Activated CD4-positive, alpha-beta T cell treated with anti-CD3 and anti-CD28 coated beads, Interleukin-2, amount 10 ng/mL, durations not matched to agents 24 days and 14 days (primary cell): ENCODE measurements around the gene GIGYF2. TPM values are rescaled to one million over a fixed set of nuclear protein-coding genes. Genes with fewer than 3 reads are reported as not detected.

Experiments
- DNase-seq: peaks from one replicate; pipeline ENCODE4 v3.0.0; 2022
- H3K27ac Mint-ChIP-seq: one replicate; pipeline ENCODE4 v1.8.0; 2022; ENCODE audit warnings: mild to moderate bottlenecking, mixed read lengths
- H3K27me3 Mint-ChIP-seq: one replicate; pipeline ENCODE4 v1.8.0; 2022; ENCODE audit warnings: mixed read lengths
- H3K36me3 Mint-ChIP-seq: one replicate; pipeline ENCODE4 v1.8.0; 2022; ENCODE audit warnings: low read depth, mild to moderate bottlenecking, mixed read lengths
- H3K4me1 Mint-ChIP-seq: one replicate; pipeline ENCODE4 v1.8.0; 2021; ENCODE audit warnings: mixed read lengths
- H3K4me3 Mint-ChIP-seq: one replicate; pipeline ENCODE4 v1.8.0; 2022; ENCODE audit warnings: mild to moderate bottlenecking, moderate library complexity, mixed read lengths
- H3K9me3 Mint-ChIP-seq: one replicate; pipeline ENCODE4 v1.8.0; 2021; ENCODE audit warnings: mixed read lengths
- intact Hi-C: fragments of 100-400 bp; cut with micrococcal nuclease; formaldehyde crosslinking; loops from one replicate; pipeline ENCODE4 v1.15.1; 2023
- total RNA-seq: library from RNA; stranded (reverse); gene quantifications from 2 replicates; pipeline ENCODE4 v1.2.3, GENCODE V29; 2022

GIGYF2 gene
- total RNA-seq, 1 donor from 2014 or later: 72.0 TPM

DNA sequence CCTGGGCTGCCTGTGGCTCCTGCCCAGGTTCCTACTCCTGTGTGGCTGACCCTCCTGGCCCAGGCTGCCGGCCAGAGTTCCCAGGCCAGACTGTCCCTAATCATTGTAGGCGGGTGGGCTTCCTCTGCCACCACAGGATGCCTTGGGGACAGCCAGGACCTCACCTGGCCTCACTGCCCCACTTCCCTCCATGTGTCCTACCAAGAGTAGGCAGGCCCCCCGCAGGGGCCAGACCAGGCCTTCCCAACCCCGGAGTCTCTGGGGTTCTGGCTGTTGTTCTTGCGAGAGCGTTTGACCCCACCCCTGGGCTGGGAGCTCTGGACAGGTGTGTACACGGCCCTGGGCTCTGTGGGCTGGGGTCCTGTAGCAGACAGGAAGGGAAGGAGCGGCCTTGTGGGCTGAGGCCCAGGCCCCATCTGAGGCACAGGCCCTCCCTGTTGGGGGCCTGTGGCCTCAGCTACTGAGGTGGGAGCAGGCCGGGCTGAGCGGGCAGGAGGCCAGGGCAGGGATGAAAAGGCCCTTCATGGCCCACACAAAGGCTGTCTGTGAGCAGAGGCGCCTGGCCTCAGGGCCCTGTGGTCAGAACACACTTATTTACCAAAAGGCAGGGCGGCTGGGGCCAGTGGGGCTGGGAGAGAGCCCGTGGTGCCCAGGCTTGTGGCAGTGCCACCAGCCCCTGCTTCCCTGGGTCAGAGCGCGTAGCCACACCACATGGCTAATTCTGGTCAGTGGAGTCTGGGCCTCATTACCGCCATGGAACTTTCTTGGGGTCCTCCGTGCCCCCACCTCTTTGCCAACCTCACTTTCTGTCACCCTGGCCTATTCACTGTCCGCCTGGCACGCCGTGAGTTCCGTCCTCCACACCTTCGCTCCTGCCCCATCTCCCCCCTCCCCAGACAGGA is 175.0 kb downstream of the GIGYF2 start:
- no peak for DNase-seq
- no peak overlapping the region for H3K4me3 Mint-ChIP-seq
- H3K4me1 Mint-ChIP-seq: peaks cover 5% of the 10 kb centered on the region
- peaks cover 8% of the 10 kb centered on the region for H3K27me3 Mint-ChIP-seq
- H3K9me3 Mint-ChIP-seq: no peaks in the 10 kb centered on the region
- peaks cover under 1% of the 10 kb centered on the region for H3K36me3 Mint-ChIP-seq
- no peak overlapping the region for H3K27ac Mint-ChIP-seq
- intact Hi-C loops: no loop called here

DNA sequence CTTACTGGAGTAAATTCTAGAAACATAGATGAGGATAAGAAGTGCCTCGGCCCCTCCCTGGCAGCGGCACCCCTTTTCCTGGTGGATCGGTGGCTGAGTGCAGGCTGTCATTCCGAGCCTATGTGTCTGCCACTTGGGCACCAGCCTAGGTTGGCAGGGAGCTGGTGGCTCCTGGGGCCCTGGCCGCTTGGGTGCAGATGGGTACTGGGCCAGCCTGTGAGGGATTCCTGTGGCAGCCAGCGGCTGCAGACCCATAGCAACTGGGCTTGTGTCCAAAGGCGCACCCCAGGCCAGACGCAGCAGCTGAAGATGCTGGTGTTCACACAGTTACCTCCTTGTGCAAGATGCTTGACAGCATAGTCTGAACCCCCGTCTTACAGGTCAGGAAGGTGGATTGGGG is 175.7 kb downstream of the GIGYF2 start:
- H3K27ac Mint-ChIP-seq: no peak overlapping the region
- H3K27me3 Mint-ChIP-seq: peaks cover 13% of the 10 kb centered on the region
- intact Hi-C loops: no loop called here
- H3K4me3 Mint-ChIP-seq: no peak overlapping the region
- H3K4me1 Mint-ChIP-seq: peaks cover 5% of the 10 kb centered on the region
- H3K36me3 Mint-ChIP-seq: no peaks in the 10 kb centered on the region
- DNase-seq: no peak
- no peaks in the 10 kb centered on the region for H3K9me3 Mint-ChIP-seq

DNA sequence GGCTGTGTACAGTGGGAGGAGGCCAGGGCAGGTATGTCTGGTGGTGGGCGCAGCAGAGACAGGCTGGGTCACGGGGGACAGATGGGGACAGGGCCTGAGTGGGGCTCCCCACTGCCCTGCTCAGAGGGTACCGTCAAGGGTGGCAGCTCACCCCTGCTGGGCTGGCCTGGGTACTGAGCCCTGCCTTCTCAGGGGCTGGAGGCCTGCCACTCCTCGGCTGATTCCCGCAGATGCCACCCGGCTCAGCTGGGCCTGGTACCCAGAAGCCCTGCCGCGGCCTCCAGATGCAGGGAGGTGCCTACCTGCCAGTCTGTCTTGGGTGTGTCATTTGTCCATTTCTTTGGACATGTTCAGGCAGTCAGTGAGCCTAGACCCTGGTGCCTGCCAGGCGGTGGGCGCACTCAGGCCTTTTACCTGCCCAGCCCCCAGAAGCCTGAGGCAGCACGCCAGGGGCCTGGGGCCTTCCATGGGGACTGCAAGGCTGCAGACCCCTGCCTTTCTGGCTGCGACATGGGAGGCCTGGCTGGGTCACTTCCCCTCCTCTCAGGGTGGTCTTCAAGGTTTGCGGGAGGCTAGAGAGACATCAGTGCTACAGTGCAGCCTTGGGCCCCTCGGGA is 176.3 kb downstream of the GIGYF2 start:
- intact Hi-C loops: no loop called here
- Mint-ChIP-seq H3K4me1 (peaks cover 5% of the 10 kb centered on the region), H3K27me3 (peaks cover 14% of the 10 kb centered on the region), H3K36me3 (no peaks in the 10 kb centered on the region), H3K27ac (no peak overlapping the region), H3K4me3 (no peak overlapping the region), H3K9me3 (no peaks in the 10 kb centered on the region)
- no peak for DNase-seq

DNA sequence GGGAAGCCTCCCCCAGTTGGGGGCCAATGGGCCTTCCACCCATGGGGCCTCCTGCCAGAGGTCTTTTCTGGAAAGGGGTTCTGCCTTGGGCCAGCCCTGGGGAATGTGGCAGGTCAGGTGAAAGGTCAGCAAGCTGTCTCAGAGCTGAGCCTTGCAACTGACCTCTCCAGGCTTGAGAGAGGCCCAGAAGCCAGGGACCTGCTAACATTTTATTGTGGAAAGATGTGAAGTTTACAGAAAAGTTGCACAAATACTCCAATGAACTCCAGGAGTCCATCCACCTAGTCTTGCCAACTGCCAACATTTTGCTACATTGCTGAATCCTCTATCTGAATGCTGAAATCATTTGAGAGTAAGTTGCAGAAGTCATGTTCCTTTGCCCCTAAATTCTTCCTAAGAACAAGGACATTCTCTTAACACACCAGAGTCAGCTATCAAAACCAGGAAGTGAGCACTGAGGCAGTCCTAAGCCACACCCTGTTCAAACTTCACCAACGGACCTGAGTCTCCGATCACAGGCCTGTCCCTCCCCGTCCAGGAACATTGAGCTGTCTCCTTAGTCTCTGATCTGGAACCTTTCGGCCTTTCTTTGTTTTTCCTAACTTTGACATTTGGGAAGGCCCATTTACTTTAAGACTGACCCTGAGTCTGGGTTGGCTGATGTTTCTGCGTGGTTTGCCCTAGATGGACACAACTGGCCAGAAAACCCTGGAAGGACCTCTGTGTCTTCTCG is 176.9 kb downstream of the GIGYF2 start:
- peaks cover 5% of the 10 kb centered on the region for H3K4me1 Mint-ChIP-seq
- H3K27ac Mint-ChIP-seq: no peak overlapping the region
- no peak overlapping the region for H3K4me3 Mint-ChIP-seq
- H3K36me3 Mint-ChIP-seq: no peaks in the 10 kb centered on the region
- H3K27me3 Mint-ChIP-seq: peaks cover 14% of the 10 kb centered on the region
- intact Hi-C loops: no loop called here
- DNase-seq: no peak
- H3K9me3 Mint-ChIP-seq: no peaks in the 10 kb centered on the region

DNA sequence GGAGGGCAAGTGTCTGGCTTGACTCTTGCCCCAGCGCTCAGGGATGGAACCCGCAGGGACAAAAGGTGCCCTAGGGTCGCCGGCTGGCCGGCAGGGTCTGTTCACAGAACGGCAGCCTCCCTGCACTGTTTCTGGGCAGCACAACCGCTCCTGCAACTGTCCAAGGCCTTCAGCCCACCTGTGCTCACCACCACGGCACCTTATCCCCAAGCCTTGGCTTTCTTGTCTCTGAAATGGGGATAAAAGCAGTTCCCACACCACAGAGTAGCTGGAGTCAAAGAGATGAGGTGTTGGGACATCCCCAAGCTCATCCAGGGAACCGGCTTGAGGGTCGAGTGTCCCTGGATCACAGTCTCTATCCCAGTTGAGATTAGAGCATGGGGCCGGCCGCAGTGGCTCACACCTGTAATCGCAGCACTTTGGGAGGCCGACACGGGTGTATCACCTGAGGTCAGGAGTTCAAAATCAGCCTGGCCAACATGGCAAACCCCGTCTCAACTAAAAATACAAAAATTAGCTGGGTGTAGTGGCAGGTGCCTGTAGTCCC is 177.6 kb downstream of the GIGYF2 start:
- intact Hi-C loops: no loop called here
- Mint-ChIP-seq H3K27me3 (peaks cover 14% of the 10 kb centered on the region), H3K9me3 (no peaks in the 10 kb centered on the region), H3K4me1 (peaks cover 5% of the 10 kb centered on the region), H3K4me3 (peak overlapping the region; percentile 72), H3K27ac (no peak overlapping the region), H3K36me3 (no peaks in the 10 kb centered on the region)
- DNase-seq: no peak

DNA sequence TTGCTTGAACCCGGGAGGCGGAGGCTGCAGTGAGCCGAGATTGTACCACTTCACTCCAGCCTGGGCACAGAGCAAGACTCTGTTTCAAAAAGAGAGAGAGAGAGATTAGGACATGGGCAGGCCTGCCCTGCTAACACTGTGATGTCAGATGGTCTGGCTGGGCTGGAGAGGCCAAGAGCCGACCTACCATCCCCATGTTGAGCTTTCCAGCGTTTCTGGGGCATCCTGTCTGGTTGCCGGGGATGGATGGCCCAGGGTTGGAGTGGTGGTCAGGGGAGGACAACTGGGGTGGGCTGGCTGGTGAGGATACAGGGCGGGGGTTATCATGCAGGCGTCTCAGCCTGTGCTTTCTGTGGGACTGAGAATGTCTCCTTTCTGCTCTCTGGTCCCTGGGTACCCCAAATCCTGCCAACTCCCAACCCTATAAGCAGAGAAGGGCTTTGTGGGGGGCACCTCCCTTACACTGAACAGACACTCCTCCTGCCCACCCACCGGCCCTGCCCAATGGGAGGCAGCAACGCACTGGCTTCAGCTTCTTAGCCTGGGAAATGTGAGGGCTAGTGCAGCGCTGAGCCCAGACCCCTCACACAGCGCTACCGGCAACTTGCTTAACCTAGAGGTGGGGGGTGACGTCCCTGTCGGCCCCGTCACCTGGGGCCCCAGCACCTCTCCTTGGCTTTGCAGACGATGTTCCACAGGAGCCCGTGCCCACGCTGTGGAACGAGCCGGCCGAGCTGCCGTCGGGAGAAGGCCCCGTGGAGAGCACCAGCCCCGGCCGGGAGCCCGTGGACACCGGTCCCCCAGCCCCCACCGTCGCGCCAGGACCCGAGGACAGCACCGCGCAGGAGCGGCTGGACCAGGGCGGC is 178.4 kb downstream of the GIGYF2 start:
- H3K27me3 Mint-ChIP-seq: peaks cover 14% of the 10 kb centered on the region
- H3K4me3 Mint-ChIP-seq: peak overlapping the region; percentile 72
- H3K36me3 Mint-ChIP-seq: no peaks in the 10 kb centered on the region
- intact Hi-C loops: no loop called here
- DNase-seq: no peak
- peaks cover 5% of the 10 kb centered on the region for H3K4me1 Mint-ChIP-seq
- H3K27ac Mint-ChIP-seq: peak overlapping the region; percentile 37
- no peaks in the 10 kb centered on the region for H3K9me3 Mint-ChIP-seq

DNA sequence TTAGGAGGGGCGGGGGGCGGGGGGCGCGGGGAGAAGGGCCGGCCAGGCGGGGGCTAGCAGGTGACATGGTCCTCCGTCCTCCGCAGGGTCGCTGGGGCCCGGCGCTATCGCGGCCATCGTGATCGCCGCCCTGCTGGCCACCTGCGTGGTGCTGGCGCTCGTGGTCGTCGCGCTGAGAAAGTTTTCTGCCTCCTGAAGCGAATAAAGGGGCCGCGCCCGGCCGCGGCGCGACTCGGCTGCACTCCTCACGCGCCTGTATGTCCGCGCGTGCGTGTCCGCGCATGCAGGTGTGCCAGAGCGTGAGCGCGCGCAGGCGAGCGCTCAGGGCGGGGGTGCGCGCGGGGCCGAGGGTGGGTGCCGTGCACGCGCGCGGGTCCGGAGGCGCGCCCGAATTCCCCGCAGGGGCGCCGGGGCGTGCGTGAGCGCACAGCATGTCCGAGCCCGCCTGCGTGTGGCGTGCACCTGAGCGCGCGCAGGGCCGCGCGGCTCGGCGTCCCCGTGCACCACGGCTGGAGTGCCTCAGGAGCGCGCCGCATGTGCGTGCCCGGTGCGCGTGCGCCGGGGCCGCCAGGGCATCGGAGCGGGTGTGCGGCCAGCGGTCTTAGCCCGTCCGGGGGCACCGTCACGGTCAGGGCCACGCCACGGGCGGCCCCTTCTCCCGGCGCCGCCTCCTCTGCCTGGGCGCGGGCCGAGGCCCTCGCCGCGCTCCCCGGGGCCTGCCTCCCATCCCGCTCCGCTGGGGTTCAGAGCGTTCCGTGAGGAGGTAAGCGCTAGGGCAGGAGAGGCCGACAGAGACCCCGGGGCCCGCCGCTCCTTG is 179.2 kb downstream of the GIGYF2 start:
- Mint-ChIP-seq H3K27me3 (peaks cover 14% of the 10 kb centered on the region), H3K4me1 (peaks cover 5% of the 10 kb centered on the region), H3K36me3 (no peaks in the 10 kb centered on the region), H3K9me3 (no peaks in the 10 kb centered on the region), H3K4me3 (peak overlapping the region; percentile 68), H3K27ac (no peak overlapping the region)
- intact Hi-C loops: no loop called here
- DNase-seq: peak; percentile 83

DNA sequence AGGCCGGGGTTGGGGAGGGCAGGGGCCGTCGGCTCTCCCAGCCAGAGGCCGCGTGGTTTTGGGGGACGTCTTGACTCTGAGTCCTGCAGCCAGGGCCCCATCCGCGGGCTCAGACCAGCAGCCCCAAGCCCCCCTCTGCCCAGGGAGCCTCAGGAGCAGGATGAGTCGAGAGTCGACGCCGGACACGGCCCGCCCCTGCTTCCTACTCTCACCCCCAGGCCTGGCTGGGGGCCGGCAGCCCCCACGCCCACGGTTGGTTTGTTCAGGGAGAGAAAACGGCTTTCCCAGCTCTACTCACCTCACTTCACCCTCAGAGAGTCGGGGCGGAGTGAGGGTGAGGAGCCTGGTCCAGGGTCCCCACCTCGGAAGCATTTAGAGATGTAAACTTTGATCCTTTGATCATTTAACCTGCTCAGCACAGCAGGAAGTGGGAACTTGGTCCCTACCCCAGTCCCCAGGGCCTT is 179.9 kb downstream of the GIGYF2 start:
- Mint-ChIP-seq H3K4me3 (peak overlapping the region; percentile 61), H3K27me3 (peaks cover 14% of the 10 kb centered on the region), H3K36me3 (no peaks in the 10 kb centered on the region), H3K27ac (no peak overlapping the region), H3K4me1 (peaks cover 5% of the 10 kb centered on the region), H3K9me3 (no peaks in the 10 kb centered on the region)
- no peak for DNase-seq
- intact Hi-C loops: no loop called here

DNA sequence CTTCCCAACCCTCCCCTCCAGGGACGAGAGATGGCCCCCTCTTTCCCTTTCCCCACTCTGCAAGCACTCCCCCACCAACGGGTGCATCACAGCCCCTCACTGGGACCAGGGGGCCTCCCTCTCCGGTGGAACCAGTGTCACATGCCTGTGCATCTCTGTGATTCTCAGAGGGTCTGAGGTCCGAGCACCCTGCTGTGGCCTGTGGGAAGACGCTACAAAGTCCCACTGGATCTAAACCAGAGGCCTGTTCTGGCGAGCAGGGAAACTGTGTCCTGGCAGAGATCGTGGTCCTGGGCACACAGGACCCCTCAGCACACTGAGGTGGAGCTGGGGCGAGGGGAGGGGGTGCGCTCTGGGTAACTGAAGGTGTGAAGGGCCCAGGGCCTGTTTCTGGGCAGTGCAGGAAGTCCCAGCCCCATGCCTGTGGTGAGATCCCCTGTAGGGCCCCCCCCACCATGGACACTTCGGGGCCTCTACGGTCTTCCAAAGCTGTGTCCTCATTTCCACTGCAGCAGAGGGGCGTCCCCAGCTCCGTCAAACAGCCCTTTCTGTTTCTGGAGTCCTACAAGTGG is 180.9 kb downstream of the GIGYF2 start:
- Mint-ChIP-seq H3K27ac (no peak overlapping the region), H3K4me3 (peak overlapping the region; percentile 30), H3K4me1 (peaks cover 5% of the 10 kb centered on the region), H3K9me3 (no peaks in the 10 kb centered on the region), H3K27me3 (peaks cover 14% of the 10 kb centered on the region), H3K36me3 (no peaks in the 10 kb centered on the region)
- intact Hi-C loops: no loop called here
- DNase-seq: no peak

DNA sequence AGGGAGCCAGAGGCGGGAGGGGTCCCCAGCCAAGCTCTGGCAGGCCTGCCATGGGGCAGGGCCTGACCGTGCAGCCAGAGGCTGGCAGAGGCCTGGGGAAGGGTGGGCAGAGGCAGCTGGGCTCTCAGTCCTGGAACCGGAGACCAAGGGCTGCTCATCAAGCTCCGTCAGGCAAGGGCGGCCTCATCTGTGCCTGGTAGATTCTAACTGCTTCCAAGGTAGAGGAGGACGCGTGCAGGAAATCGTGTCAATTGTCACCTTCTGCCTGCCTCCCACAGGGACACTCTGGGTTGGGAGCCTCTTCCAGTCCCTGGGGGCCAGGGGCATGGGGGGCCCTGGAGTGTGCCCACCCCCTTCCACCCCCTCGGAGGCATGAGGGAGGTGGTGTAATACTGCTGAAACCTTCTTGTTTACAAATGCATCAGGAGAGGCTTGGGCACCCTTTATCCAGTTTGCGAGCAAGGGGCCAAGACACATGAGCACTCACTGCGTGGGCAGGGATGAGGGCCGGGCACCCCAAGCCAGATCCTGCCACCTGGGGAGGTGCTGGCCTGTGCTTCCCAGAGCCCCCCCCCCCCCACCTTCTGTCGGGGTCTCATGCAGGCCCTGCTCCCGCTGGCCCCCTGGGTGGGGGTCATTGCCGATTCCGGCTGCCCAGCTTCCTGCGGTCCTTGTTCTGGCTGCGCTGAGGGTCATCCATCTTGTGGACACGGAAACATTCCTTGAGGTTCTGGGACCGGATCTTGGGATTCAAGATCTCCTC is 181.9 kb downstream of the GIGYF2 start:
- H3K9me3 Mint-ChIP-seq: no peaks in the 10 kb centered on the region
- H3K27ac Mint-ChIP-seq: no peak overlapping the region
- intact Hi-C loops: no loop called here
- H3K36me3 Mint-ChIP-seq: no peaks in the 10 kb centered on the region
- no peak overlapping the region for H3K4me3 Mint-ChIP-seq
- no peak for DNase-seq
- peaks cover 5% of the 10 kb centered on the region for H3K4me1 Mint-ChIP-seq
- peaks cover 14% of the 10 kb centered on the region for H3K27me3 Mint-ChIP-seq

DNA sequence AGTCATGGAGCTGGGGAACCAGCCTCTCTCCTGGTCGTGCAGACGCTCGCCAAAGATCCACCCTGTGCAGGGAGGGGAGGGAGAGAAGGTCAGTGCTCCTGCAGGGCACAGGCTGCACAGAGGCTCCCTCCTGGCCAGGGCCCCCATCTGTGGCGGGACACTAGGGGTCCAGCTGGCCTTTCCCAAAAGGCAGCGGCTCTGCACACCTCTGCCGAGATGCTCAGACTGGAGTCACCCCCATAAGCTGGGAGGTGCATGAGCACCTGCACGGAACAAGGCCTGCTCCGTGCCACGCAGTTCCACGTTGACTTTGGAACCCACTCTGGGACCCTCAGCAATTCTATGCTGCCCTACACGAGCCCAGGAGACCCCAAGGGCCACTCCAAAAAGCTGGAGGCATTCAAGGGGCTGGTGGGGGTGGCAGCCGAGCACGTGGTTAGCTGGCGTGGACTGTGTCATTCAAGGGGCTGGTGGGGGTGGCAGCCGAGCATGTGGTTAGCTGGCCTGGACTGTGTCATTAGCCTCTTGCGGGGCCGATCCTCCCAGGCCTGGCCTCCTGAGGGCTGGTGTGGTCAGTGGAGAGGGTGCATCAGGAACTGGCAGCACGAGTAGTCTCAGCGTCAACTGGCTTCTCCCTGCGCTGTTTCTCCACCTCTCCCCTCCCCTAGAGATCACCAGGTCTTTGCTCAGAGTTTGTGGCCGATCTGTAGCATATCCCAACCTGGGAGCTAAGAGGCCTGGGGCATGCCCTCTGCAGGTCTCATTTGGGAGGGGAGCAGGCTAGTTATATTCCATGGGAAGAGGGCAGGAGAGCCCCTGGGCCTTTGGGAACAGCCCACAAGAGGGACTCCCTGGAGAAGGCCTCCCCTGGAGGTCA is 182.7 kb downstream of the GIGYF2 start:
- Mint-ChIP-seq H3K4me1 (peaks cover 5% of the 10 kb centered on the region), H3K36me3 (no peaks in the 10 kb centered on the region), H3K27me3 (peaks cover 14% of the 10 kb centered on the region), H3K4me3 (no peak overlapping the region), H3K9me3 (no peaks in the 10 kb centered on the region), H3K27ac (no peak overlapping the region)
- no peak for DNase-seq
- intact Hi-C loops: no loop called here
